ENCODE data around the gene MOB3B.

MOB3B gene

DNA sequence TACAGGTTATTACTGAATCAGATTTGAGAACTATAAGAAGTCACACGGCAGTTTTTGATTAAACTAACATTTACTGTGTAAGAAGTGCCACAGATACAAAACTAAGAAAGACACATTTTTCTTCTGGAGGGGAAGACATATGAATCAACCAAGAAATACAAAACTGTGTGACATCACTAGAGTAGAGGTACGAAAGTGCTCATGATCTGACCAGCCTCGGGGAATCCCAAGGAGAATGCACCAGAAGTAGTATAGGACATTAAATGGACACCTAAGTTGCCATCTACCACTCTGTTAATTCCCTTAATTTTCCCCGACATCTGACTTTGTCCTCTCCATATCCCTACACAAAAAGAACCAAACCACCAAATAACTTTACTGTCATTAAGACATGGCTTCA lies 10.8 kb downstream of the MOB3B start:
- H3K4me3 ChIP-seq (ENCODE audit: low read length), result no peak overlapping the region
- TF ChIP-seq, protein P1, sequence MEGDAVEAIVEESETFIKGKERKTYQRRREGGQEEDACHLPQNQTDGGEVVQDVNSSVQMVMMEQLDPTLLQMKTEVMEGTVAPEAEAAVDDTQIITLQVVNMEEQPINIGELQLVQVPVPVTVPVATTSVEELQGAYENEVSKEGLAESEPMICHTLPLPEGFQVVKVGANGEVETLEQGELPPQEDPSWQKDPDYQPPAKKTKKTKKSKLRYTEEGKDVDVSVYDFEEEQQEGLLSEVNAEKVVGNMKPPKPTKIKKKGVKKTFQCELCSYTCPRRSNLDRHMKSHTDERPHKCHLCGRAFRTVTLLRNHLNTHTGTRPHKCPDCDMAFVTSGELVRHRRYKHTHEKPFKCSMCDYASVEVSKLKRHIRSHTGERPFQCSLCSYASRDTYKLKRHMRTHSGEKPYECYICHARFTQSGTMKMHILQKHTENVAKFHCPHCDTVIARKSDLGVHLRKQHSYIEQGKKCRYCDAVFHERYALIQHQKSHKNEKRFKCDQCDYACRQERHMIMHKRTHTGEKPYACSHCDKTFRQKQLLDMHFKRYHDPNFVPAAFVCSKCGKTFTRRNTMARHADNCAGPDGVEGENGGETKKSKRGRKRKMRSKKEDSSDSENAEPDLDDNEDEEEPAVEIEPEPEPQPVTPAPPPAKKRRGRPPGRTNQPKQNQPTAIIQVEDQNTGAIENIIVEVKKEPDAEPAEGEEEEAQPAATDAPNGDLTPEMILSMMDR (conservative IDR thresholded peaks at IDR 0.05; ENCODE audit: low read length), result no peak
- DNase-seq (ENCODE audit: low read depth), result no peak

DNA sequence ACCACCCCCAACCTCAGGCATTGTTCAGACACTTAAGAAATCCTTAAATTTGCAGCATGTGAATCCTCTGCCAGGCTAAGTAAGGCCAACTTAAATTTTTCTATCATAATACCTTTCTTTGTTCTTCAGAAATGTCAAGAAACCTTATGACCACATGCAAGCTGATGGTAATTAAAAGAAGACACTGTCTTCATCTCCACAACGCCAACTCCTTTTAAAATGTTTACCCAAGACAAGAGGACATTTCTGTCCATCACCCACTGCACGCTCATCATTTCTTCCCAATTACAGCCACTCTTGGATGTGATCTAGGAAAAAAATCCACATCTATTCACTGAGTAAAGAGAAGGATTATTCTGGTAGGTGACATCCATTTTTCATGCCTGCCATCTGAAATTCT lies 11.6 kb downstream of the MOB3B start:
- no peak overlapping the region for H3K4me3 ChIP-seq (ENCODE audit: low read length)
- TF ChIP-seq, protein P1 (conservative IDR thresholded peaks at IDR 0.05; ENCODE audit: low read length), result no peak
- no peak for DNase-seq (ENCODE audit: low read depth)

DNA sequence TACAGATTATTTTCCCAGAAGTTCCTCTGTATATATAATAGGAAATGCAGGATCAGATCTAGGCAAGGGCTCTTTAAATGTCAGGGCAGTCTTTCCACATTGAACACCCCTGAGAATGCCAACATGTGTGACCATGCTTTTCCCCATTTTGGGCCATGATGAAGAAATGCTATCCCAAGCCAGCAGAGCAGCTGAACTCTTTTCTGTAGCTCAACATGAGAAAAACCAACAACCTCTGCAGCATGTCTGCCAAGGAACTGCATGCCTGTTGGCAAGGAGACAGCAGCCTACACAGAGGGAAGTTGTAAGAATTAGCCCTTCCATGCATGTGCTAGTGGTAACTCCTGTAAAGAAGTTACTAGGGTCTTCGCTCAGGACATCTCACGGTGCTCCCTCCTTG lies 15.1 kb downstream of the MOB3B start:
- no peak overlapping the region for H3K4me3 ChIP-seq (ENCODE audit: low read length)
- TF ChIP-seq, protein P1 (conservative IDR thresholded peaks at IDR 0.05; ENCODE audit: low read length), result no peak
- DNase-seq (ENCODE audit: low read depth), result peak; percentile 5

DNA sequence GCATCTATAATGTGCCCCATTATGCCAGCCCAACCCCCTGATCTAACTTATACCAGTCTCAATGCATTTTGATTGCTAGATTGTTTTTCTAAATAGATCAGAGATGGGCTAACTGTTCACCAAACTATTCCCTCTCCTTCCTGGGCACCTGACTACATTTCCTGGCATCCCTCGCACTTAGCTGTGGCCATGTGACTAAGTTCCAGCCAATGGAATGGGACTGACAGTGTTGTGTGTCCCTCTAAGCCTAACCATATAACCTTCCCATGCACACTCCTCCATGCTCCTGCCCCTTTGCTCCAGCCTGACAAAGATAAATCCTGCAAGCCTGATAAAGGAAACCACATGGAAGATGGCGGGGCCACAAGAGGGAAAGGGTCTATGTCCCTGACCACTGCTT lies 17.8 kb downstream of the MOB3B start:
- TF ChIP-seq, protein P1 (conservative IDR thresholded peaks at IDR 0.05; ENCODE audit: low read length), result no peak
- no peak overlapping the region for H3K4me3 ChIP-seq (ENCODE audit: low read length)
- no peak for DNase-seq (ENCODE audit: low read depth)

DNA sequence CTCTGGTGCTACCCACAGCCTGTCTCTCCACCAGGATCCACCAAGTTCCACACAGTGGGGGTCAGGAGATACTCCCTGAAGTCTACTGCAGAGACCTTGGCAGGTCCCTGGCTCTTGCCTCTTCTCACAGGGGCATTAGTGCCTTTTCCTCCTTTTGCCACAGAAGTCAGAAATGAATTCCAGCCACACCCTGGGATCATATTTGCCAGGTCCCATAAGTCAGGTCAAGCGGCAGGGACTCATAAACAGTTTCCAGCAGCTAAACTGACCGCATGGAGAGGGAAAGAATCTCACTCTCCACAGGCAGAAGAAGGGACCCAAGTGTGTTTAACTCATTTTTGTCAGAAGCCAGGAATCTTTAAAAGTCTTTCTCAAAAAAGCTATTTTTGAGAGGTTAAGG lies 18.8 kb downstream of the MOB3B start:
- TF ChIP-seq, protein P1 (conservative IDR thresholded peaks at IDR 0.05; ENCODE audit: low read length), result no peak
- H3K4me3 ChIP-seq (ENCODE audit: low read length), result no peak overlapping the region
- no peak for DNase-seq (ENCODE audit: low read depth)

DNA sequence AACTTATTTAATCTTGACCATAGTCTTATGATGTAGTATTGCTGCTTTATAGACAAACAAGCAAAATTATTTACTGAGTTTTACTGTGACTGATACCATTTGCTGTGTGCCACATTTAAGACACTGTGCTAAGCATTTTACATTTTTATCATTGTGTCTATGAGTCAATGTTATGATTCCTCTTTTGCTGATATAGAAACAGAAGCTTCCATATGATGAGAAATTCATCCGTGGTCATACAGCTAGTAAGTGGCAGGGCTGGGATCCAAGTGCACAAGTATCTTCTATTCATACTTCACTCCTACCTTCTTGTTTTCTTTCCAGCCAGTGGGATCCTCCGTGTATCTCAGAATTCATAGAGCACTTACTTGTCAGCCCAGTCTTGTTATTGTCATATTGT lies 22.6 kb downstream of the MOB3B start:
- DNase-seq (ENCODE audit: low read depth), result no peak
- H3K4me3 ChIP-seq (ENCODE audit: low read length), result no peak overlapping the region
- TF ChIP-seq, protein P1 (conservative IDR thresholded peaks at IDR 0.05; ENCODE audit: low read length), result no peak

DNA sequence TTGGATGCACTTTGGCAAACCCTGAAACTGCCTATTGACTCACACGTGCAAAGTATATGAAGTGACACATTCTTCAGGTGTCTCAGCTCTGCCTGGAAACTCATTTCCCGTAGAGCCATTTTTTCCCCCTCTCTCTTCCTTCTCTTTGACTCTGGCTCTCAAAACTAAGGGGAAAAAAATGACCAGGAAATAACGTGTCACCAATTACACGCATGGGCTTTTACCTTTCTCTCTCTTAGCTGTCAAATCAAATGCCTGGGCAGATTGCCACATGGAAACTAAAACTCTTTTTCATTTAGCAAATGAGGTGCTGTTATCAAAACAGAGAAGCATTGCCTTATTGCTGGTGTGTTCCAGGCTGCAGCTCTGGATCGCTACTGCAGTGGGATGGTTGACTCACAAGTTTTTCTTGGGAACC lies 23.9 kb downstream of the MOB3B start:
- no peak for DNase-seq (ENCODE audit: low read depth)
- H3K4me3 ChIP-seq (ENCODE audit: low read length), result no peak overlapping the region
- TF ChIP-seq, protein P1 (conservative IDR thresholded peaks at IDR 0.05; ENCODE audit: low read length), result no peak

Data from AG10803 (cell line).